ENCODE measurements around the gene MXD3.
"Not testable (repeated sequence)": the region's sequence is repeated elsewhere in the genome, so short reads cannot be mapped to it uniquely, and the experiment has no call there.

Gene MXD3

DNA sequence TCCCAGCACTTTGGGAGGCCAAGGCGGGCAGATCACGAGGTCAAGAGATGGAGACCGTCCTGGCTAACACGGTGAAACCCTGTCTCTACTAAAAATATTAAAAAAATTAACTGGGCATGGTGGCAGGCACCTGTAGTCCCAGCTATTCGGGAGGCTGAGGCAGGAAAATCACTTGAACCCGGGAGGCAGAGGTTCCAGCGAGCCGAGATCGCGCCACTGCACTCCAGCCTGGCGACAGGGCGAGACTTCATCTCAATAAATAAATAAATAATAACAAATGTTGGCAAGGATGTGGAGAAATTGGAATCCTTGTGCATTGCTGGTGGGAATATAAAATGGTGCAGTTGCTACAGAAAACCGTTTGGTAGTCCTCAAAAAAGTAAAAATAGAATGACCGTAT lies 31.3 kb upstream of the MXD3 start:
- not testable (repeated sequence) for DNase-seq (ENCODE audit: low spot score)

- DNase-seq (ENCODE audit: low spot score), result no peak
These were observed 27.5 kb upstream of the MXD3 start for GRCh38 chr5:177339107-177339638.

- no peak for DNase-seq (ENCODE audit: low spot score)
These were observed 26.8 kb upstream of the MXD3 start for GRCh38 chr5:177338251-177339106.

GRCh38 chr5:177336603-177337494 lies 25.2 kb upstream of the MXD3 start:
- DNase-seq (ENCODE audit: low spot score), result no peak

GRCh38 chr5:177336112-177336511 lies 24.4 kb upstream of the MXD3 start:
- peak; percentile 55 for DNase-seq (ENCODE audit: low spot score)

DNA sequence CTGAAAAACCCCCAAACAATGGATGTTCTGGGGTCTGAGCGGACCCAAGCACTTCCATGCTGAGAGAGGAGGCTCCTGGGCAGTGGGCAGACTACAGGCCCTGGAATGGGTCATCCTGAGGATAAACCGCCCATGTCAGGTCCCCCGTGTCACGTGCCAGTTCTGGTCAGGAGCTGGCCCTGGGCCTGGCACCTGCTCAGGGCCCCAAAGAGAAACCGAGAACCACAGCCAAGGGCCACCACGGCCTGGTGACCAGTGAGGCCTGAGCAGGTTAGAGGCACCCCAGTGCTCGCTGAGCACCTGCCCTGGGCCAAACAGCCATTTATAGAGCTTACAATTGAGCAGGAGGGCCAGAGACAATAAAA lies 24.0 kb upstream of the MXD3 start:
- no peak for DNase-seq (ENCODE audit: low spot score)

DNA sequence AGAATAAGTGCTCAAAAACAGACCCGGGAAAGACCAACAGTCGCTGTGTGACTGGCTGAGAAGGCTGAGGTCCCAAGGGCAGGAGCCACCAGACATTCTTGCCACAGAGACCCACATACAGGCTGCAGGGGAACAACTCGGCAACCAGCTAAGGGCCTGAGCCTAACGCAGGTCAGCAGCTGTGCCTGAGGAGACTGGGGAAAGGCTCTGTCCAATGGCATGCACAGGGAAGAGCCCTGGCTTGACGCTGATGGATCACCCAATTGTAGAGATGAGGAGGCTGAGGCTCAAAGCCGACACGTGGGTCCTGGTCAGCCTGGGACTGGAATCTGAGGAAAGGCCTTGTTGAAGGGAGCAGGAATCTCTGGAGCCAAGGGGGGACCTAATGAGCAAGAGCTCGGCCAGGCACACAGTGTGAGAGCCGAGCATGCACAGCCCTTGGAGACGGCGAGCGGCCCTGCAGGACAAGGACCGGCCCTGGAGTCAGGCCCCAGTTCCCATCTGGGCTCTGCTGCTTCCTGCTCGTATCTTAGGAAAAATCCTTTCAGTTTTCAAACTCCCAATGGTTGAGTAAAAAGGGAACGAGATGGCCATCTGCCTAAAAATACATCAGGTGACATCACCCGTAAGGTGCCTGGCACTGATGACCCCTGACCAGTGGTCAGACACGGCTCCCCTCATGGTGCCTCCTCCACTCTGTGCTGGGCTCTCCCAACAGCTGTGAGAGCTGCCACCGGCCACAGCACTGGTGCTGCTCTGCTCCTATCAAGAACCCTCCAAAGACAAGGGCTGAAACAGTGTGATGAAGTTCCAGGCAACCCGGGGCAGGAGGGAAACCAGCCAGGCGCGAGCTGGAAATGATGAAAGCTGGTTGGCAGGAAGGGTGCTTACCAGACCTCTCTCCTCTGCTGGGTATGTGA lies 23.3 kb upstream of the MXD3 start:
- DNase-seq (ENCODE audit: low spot score), result no peak

GRCh38 chr5:177334155-177334551 lies 22.5 kb upstream of the MXD3 start:
- DNase-seq (ENCODE audit: low spot score), result no peak

- DNase-seq (ENCODE audit: low spot score), result no peak
These were observed 21.9 kb upstream of the MXD3 start for GRCh38 chr5:177333420-177334154.

DNA sequence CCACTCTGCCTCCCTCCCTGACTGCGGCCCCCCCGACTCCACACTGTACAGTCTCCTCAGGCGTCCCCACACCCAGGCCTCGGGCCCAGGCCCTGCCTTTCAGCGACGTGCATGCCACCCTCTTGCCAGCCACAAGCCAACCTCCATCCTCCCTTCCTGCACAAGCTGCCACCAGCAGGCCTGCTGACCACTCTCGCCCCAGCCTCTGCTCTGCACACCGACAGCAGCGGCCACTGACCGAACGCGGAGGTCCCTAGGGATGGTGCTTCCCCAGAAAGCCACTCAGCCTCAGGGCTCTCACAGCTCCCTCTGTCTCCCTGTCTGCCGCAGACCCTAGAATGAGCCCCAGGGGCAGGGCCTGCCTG lies 21.2 kb upstream of the MXD3 start:
- DNase-seq (ENCODE audit: low spot score), result no peak

DNA sequence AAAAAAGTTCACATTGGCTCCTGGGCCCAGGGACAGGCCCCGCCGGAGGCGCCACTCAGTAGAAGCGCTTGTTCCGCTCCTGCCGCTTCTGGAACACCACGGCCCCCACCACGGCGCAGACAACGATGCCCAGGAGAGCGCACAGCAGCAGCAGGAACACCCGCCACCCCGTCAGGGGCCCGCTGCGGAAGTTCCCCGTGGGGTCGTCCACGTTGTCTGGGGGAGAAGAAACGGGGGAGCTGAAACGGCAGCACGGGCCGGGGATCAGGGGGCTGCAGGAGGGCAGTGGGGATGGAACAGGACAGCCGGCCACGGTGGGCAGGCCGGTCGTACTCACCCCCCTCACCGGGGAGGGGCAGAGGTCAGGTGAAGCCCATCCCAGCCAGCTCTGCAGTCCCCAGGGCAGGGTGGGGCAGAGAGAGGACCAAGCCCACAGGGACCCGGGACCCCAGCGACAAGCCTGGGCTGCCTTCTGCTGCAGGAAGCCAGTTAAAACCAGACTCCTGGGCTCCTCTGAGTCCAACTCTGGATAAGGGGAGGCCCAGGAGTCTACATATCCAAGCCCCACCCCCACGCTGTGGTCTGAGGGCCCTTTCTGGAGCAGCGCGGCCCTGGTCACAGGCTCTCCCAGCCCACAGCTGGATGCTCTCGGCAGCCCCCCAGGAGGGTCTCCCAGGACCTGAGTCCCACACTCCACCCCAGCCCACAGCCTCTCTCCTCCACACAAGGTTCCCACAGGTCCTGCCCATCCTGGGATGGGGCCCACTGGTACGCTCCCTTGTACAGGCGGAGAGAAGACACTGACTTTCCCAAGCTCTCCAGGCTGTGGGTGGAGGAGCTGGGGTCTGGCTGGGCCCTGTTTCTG lies 20.6 kb upstream of the MXD3 start:
- no peak for DNase-seq (ENCODE audit: low spot score)

GRCh38 chr5:177330991-177331842 lies 19.5 kb upstream of the MXD3 start:
- DNase-seq (ENCODE audit: low spot score), result no peak

DNA sequence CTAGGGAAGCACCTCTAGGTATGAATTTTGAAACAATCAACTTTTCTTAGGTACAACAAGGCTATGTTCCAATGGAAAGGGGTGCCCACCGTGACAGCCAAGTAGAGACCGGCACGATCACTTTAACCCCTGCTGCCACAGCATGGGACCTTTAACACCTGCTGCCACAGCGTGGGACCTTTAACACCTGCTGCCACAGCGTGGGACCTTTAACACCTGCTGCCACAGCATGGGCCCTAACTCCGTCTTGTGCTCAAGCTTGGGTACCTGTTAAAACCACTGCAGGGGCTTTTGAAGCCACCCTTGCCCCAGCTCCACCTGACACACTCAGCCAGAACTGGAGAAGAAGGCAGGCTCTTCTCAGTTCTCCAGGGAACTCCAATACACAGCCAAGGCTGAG lies 18.2 kb upstream of the MXD3 start:
- no peak for DNase-seq (ENCODE audit: low spot score)

GRCh38 chr5:177328545-177329231 lies 17.0 kb upstream of the MXD3 start:
- no peak for DNase-seq (ENCODE audit: low spot score)

- no peak for DNase-seq (ENCODE audit: low spot score)
These were observed 16.1 kb upstream of the MXD3 start for GRCh38 chr5:177327539-177328522.

DNA sequence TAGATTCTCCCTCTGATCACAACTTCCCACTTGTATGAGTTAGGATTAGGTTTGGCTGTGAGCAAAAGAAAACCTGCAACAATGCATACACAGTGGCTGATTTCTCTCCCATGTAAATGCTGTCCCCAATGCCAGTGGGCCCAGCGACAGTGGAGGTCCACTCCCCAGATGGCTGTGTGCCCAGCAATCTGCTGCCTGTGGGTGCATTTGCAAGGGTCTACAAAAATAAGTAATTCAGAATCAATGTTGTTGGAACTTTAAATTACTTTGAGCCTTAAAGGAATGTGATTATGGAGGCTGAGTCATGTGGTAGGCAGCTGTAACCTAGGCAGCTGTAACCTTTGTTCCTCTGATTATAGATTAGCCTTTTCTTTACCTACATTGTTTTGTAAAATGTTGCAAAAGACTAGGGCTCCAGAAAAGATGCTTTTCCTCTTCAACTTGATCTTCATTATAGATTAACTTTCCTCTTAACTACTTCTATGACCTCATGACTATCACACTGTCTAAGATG lies 14.2 kb upstream of the MXD3 start:
- DNase-seq (ENCODE audit: low spot score), result no peak

DNA sequence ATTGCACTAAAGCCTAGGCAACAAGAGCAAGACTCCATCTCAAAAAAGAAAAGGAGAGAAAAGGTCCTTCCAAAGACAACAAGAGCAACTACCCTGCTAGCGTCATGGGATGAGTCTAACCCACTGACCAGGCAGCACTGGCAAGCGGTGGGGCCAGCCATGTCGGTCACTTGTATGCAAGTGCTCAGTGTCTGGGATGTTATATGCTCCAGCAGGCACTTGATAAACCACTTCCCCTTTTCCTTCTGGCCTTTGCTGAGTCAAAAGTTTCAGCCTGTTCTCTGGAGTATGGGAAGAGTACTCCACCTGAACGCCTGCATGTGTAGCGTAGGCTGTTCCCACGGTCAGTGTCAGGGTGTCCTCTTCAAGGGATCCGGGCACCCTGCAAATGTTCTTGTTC lies 9.2 kb upstream of the MXD3 start:
- no peak for DNase-seq (ENCODE audit: low spot score)
